ENCODE measurements around the gene CD55.

Gene CD55, protein sequence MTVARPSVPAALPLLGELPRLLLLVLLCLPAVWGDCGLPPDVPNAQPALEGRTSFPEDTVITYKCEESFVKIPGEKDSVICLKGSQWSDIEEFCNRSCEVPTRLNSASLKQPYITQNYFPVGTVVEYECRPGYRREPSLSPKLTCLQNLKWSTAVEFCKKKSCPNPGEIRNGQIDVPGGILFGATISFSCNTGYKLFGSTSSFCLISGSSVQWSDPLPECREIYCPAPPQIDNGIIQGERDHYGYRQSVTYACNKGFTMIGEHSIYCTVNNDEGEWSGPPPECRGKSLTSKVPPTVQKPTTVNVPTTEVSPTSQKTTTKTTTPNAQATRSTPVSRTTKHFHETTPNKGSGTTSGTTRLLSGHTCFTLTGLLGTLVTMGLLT

DNA sequence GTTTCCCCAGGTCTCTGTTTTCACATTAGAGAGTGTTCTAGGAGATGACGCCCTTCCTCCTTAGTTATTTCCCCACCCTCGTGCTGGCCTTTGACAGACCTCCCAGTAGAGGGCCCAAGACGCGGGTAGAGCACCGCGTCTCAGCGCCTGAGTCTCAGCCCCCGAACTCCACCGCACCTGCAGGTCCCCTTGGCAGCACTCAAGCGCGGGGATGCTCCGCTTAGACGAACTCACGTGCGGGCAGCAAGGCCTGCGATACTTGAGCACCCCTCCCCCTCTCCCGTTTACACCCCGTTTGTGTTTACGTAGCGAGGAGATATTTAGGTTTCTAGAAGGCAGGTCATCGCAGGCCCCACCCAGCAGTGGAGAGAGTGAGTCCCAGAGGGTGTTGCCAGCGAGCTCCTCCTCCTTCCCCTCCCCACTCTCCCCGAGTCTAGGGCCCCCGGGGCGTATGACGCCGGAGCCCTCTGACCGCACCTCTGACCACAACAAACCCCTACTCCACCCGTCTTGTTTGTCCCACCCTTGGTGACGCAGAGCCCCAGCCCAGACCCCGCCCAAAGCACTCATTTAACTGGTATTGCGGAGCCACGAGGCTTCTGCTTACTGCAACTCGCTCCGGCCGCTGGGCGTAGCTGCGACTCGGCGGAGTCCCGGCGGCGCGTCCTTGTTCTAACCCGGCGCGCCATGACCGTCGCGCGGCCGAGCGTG is at the start of gene CD55:
TSS of gene CD55 (plus strand) at position 600 of the 711 bp plus-strand sequence. CDS start at position 688, 88 bp downstream.
- DNase-seq (ENCODE audit: low read depth in 2 of 2), result peak; percentile 92 to 97

DNA sequence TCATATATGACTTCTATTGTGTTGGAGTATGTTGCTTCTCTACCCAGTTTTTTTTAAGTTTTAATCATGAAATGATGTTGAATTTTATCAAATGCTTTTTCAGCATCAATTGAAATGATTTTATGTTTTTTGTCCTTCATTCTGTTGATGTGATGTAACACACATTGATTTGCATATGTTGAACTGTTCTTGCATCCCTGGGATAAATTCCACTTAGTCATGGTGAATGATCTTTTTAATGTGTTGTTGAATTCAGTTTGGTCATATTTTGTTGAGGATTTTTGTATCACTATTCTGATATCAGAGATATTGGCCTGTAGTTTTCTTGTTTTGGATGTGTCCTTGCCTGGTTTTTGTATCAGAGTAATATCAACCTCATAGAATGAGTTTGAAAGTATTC is 46.6 kb upstream of the CD55 start:
- DNase-seq (ENCODE audit: low read depth in 2 of 2), result no peak

DNA sequence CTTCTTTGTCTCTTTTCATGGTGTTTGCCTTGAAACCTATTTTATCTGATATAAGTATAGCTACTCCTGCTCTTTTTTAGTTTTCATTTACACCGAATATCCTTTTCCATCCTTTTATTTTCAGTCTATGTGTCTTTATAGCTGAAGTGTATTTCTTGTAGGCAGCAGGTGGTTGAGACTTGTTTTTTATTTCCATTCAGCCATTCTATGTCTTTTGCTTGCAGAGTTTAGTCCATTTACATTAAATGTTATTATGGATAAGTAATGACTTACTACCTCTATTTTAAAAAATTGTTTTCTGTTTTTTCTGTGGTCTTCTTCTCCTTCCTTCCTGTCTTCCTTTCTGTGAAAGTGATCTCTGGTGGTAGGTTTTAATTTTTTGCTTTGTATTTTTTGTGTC is 45.0 kb upstream of the CD55 start:
- DNase-seq (ENCODE audit: low read depth in 2 of 2), result no peak

DNA sequence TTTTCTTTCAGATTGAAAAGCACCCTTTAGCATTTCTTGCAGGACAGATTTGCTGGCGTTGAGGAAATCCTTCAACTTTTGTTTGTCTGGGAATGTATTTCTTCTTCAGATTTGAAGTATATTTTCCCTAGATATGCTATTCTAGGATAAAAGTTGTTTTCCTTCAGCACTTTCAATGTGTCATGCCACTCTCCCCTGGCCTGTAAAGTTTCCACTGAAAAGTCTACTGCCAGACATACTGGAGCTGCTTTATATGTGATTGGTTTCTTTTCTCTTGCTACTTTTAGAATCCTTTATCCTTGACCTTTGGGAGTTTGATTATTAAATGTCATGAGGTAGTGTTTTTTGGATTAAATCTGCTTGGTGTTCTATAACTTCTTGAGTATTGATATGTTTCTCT is 44.2 kb upstream of the CD55 start:
- no peak for DNase-seq (ENCODE audit: low read depth in 2 of 2)

DNA sequence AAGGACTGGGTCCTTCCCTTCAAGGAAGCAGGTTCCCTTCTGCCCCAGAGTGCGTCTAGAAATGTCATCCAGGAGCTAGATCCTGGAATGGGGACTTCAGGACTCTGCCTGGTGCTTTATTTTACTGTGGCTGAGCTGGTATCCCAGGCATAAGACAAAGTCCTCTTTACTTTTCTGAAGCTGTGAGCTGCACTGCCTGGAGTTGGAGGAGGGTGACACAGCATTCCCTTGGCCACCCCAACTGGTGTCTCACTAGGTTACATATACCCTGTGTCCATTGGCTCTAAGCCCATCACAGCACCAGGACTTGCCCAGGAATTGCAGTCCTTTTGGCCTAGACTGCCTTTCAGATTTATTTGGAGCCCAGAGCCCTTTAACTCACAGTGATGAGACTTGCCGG is 41.8 kb upstream of the CD55 start:
- DNase-seq (ENCODE audit: low read depth in 2 of 2), result no peak

DNA sequence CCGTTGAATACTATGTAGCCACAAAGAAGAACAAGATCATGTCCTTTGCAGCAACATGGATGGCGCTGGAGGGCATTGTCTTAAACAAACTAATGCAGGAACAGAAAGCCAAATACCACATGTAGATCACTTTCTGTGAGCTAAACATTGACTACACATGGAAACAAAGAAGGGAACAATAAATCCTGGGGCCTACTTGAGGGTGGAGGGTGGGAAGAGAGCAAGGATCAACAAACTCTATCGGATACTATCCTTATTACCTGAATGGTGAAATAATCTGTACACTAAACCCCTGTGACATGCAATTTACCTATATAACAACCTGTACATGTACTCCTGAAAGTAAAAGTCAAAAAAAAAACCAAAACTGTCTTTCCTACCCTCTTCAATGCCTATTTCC is 40.8 kb upstream of the CD55 start:
- DNase-seq (ENCODE audit: low read depth in 2 of 2), result no peak

DNA sequence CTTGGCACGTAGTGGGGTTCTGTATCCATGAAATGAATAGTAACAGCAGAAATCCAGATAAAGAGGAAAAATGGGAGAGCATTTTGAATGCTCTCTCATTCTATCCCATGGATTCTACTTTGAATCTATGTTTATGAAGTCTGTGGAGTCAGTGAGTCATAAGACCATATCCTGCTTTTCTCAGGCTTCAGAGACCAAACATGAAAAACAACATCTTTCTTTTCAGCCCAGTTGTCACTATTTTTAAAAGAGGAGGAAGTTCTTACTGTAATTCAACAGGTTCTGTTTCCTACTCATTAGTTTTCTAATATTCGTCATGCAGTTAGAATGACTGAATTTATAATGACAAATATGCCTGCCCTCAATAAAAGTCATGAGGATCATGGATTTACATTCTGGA is 39.4 kb upstream of the CD55 start:
- no peak for DNase-seq (ENCODE audit: low read depth in 2 of 2)

DNA sequence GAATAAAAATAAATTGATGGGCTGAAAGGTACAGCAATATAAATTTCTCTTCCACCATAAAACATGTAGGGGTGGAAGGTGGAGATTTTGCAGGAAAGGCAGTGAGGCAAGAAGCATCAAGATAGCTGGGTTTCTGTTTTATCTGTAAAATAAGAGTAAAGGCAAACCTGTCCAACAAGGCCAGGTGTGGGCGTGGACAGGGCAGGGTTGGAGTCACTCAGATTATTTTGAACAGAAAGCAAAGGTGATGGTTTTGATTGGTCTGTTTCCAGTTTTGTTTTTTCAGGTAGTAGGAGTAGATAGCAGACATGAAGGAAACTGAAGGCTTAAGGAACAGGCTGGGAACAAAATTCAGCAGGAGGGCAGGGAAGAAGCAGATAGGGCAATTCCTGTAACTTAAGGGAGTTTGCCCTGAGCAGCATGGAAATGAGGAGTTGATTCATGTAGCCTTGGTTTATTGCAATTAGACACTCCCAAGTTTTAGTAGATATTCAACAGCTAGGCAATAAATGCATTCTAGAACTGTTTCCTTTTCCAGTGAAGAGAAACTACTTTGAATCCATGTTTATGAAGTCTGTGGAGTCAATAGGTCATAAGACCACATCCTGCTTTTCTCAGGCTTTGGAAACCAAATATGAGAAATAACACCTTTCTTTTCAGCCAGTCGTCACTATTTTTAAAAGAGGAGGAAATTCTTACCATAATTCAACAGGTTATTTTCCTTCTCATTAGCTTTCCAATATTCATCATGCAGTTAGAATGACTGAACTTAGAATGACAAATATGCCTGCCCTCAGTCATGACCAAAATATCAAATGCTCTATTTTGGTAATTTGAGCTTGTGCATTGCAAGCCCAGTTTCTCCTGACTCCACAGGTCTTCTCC is 38.7 kb upstream of the CD55 start:
- DNase-seq (ENCODE audit: low read depth in 2 of 2), result no peak

DNA sequence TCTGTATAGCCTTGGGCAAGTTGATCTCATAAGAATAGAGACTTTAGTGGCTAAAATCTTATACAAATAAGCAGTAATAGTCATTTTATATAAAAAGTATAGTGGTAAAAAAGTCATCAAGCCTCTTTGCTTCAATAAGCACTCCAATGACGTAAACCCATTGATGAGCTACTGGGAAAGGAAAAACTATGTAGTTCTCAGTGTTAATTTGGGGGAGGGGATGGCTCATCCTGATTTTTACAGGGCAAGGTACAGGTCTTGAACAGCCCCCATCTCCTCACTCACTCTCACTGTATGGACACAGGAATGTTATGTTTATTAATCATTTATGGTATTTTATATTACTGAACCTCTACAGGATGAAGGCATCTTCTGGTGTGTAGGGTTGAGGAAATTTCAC is 38.1 kb upstream of the CD55 start:
- DNase-seq (ENCODE audit: low read depth in 2 of 2), result no peak

DNA sequence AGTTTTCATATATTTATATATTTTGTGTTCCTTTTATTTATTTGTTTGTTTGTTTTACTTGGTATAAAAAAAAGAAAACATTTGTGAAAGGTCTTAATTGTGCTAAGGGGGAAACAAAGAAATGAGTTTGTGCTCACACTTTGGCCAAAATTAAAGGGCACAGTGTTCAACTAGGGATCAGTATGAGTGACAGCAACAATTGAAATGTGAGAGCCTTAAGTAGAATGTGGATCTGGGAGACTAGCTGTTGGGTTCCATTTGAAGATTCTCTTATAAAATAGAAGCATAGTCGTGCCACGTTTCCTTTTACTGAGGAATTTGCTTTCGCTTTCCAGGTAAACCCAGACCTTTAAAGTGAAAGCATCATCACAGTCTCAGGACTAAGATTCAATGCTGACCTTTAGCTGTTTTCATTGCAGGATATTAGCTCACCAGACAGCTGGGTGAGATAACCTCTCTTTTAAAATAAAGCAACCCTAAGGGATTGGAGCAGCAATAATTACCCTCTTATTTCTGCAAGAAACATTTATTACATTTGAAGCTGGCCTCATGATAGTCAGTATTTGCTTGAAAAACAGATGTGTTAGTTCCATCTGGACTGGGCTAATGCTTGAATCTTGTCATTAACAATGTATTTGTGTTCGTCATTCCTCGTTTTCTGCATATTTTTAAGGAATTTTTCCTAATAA is 37.1 kb upstream of the CD55 start:
- DNase-seq (ENCODE audit: low read depth in 2 of 2), result no peak

DNA sequence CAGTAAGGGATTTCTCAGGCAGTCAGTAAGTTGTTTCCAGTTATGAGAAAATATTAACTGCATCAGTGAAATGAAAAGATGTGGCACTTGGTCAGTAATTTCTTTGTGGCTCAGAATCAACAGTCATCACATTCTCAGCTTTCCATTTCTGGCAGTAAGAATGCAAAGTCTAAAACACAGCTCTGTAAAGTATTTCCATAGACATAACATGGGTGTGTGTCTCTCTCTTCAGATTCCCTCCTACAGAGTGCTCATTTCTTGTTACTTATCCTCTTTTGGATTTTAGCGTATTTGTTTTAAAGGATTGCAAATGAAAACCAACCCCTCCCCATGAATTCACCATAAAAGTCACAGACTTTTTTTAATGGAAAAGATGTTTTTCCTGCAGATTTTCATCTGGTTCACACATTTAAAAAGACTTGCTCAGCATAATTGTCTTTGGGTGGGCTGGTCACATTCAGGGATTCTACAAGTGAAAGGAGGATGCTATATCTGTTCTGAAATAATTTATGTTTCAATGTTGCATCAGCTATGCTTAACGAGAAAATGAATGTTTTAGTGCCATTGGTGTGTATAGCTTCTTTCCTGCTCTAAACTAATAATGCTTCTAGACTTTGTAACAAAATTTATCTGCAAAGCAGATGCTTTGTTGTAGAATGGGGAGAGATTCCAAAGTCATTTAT is 34.6 kb upstream of the CD55 start:
- DNase-seq (ENCODE audit: low read depth in 2 of 2), result no peak

DNA sequence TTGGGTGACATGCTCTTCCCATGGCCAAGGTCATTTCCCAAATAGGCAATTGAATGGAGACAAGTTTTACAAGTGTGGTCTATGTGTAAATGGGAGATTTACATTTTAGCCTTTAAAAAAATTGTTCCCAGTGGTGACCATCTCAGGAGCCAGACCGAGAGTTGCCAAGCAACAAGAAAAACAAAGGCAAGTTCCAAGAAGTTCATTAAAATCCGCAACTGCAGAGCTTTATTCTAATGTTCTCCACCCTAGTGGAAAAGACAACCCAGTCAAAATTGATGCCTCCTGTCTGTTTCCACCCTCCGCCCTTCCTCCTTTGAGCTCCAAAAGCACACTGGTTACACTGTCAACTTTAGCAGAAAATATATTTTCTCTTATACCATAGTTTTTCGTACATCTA is 33.2 kb upstream of the CD55 start:
- DNase-seq (ENCODE audit: low read depth in 2 of 2), result no peak

DNA sequence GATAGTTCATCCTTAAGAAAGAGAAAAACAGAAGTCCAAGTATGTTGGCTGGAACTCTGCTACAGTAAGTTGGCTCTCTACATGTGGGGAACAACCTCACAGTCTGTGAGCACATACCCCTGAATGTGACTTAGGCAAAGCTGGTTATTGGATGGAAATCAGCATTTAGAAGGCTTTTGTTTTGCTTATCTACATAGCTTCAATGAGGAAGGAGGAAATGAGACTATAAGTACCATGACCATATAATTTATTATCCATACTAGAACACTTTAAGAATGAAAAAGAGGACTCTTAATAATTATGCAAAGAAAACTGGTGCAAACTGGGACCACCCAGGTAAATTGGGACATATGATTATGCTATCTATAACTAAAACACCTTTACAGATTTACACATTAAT is 31.7 kb upstream of the CD55 start:
- no peak for DNase-seq (ENCODE audit: low read depth in 2 of 2)

DNA sequence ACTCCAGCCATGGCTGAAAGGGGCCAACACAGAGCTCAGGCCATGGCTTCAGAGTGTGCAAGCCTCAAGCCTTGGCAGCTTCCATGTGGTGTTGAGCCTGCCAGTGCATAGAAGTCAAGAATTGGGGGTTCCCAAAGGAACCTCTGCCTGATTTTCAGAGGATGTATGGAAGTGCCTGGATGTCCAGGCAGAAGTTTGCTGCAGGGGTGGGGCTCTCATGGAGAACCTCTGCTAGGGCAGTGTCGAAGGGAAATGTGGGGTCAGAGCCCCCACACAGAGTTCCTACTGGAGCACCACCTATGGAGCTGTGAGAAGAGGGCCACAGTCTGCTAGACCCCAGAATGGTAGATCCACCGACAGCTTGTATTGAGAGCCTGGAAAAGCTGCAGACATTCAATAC is 29.8 kb upstream of the CD55 start:
- no peak for DNase-seq (ENCODE audit: low read depth in 2 of 2)

DNA sequence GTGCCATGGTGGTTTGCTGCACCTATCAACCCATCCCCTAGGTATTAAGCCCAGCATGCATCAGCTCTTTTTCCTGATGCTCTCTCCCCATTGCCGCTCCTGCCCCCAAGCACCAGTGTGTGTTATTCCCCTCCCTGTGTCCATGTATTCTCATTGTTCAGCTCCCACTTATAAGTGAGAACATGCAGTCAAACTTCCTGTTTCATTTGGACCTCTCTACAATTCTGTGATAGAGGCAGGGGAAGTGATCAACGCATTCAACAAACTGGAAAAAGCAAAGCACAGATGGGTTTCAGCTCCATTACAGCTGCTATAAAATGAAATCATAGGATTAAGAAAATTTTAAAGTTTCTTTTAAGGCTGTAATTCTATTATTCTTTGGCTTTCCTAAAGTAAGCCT is 23.3 kb upstream of the CD55 start:
- DNase-seq (ENCODE audit: low read depth in 2 of 2), result no peak

DNA sequence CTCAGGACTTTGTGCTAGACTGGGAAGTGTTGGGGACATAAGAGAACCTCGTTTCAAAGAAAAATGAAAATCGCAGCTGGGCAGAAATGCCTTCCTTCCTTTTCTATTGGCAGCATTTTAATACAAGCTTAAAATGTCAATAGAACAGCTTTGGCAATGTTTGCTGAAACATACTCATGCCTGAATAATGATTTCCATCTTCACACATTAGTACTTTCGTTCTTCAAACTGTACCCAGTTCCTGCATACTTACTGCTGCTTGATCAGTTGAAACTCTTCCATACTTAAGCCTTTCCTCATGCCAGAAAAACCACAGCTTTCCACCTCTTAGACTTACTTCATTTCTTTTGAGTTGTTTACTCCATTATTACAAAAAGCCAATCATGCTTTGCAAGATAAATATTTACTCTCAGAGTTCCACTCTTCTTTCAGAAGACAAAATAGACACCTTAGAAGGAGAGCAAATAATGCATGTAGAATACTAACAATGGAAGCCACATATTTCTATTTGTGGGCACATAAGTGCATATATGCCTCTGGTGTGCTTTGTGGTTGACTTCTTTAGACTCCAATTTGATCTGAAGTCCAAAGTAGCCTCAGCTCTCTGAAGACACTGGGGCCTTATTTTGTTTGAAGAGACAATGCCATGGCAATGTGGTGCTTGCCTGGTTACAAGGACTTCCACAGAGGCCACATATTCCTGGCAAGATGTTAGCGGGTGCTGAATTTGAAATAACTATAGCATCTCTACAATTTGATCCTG is 22.7 kb upstream of the CD55 start:
- DNase-seq (ENCODE audit: low read depth in 2 of 2), result no peak

DNA sequence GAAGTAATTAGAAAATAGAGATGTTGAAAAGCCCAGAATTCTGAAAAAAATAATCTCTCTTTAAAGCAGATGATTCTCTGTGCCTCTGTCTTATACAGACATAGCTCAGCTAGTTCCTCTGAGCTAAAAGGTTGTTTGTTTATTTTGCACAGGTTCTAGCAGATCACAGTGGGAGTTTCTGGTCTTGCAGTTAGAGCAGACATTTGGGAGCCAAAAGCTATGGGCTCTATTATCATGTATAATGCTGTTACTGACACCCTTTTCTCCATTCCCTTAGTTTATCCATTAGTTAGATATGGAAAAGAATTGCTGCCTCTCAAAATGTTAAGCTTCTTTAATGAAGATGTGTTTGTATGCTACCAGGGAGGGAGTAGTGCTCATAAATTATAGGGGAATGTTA is 20.5 kb upstream of the CD55 start:
- DNase-seq (ENCODE audit: low read depth in 2 of 2), result no peak

DNA sequence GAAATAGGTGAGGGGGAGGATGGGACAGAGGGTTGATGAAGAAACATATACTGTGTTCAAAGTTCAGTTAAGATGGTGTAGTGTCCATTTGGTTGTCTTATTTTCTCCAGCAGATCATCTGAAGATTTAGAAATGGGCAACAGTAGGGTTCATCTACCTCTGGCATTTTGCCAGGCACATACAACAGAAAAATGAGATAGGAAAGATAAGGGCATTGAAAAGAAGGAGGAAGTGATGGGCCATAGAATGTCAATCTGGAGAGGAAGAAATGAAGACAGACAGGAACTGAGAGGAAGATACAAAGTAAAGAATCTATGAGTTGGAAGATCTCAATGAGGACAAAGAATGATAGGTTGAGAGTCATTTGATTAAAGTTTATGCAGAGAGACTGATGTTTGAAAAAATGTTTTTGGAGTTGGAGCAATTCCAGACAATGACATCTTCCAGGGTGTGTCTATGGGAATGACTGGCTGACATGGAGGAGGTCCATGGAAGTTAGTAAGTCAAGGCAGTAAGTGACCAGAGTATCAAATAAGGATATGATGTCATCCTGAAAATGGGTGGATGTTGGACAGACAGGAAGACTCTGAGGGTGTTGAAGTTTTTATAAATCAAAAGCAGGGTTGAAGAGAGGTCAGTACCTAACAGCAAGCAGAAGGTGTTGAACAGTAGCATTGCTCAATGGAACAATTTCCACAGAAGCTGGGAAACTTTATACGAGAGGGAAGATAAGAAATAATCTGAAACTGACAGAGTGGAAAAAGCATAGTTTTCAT is 18.7 kb upstream of the CD55 start:
- DNase-seq (ENCODE audit: low read depth in 2 of 2), result no peak

DNA sequence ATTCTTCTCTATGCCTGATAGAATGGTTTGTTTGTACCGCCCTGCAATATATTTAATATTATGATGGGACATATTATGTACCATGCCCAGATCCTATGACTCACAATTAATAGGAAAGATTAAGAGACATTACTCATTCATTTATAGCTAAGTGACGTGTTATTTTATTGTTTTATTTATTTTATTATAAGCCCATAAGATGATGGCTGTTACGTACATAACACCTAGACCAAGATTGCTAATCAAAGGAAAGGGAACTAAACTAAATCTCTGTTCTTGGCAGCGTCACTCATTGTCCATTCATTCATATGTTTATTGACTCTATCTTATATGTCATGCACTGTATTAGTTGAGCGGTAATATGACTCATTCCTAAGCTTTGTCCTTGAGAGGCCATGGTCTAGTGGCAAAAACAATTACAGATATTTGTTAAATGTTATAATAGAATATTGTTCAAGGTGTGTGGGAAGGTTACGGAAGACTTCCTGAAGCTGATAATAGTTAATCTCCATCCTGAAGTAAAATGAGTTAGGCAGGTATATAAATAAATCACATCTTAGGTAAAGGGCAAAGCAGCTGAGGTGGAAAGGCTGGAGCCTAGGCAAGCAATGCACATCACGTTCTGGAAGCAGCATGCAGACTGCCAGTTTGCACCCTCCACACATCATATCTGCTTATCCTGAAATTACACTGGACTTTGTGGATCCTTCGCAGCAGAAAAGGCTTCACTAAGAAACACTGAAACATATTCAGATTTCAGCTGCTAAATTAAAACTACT is 16.6 kb upstream of the CD55 start:
- no peak for DNase-seq (ENCODE audit: low read depth in 2 of 2)
